GM21576 (cell line): Measurements from ENCODE around the gene ST7.

Experiments used
- ATAC-seq: cut with Tn5 transposase; IDR thresholded peaks from one replicate; pipeline ENCODE4 v1.9.1; 2021; ENCODE audit warnings: mild to moderate bottlenecking, moderate library complexity; ENCODE audit not compliant: unreplicated experiment

Gene ST7

GRCh38 chr7:117051808-117052207, 98.5 kb downstream of the ST7 start:
- ATAC-seq, result no peak

DNA sequence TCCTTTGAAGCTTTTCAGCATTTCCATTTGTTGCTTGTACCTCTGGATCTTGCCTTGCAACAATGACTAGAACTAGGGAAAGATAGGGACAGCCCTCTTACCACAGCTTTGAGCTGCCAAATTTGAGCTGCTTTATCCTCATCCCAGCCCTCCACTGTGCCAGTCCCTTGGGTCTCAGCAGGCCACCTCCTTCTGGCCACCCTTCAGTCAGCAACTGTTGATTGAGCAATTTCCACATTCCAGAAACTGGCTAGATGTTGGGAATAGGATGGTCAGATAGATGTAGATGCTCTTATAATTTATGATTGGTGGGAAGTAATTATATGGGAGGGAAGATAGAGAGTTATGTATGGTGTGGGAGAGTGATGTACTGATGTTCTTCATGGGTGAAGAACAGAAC, 100.1 kb downstream of the ST7 start:
- ATAC-seq, result no peak

DNA sequence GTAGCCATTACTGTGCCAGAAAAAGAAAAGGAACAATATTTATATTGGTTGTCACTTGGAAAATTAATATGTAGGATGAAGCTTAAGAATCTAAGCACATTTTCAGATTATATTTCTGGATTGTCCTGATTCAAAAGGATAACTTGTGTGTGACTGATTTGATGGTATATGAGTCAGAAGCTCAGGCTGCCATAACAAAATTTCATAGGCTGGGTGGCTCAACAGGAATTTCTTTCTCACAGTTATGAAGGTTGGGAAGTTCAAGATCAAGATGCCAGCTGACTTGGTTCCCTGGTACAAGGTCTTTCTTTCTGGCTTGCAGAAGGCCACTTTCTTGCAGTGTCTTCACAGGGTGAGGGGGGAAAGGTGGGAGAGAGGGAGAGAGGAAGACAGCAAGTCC, 108.5 kb downstream of the ST7 start:
- ATAC-seq, result no peak

DNA sequence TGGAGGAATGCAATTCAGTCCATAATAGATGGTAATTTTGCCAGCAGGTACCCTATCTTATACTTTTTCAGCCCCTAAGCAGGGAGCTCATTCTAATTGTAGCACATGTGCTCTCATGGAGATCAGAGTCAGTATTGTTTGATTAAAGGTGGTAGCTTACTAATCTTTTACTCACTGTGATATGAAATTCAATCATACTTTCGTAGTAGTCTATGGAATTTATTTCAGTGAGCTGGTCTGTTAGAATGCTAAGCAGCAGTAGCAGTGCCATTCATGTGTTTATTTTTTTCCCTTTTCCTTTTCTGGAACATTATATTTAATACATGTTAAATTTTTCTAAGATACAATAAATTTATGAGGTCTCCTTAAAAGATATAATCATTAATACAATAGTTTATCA, 109.0 kb downstream of the ST7 start:
- no peak for ATAC-seq

GRCh38 chr7:117064688-117065087, 111.4 kb downstream of the ST7 start:
- no peak for ATAC-seq

DNA sequence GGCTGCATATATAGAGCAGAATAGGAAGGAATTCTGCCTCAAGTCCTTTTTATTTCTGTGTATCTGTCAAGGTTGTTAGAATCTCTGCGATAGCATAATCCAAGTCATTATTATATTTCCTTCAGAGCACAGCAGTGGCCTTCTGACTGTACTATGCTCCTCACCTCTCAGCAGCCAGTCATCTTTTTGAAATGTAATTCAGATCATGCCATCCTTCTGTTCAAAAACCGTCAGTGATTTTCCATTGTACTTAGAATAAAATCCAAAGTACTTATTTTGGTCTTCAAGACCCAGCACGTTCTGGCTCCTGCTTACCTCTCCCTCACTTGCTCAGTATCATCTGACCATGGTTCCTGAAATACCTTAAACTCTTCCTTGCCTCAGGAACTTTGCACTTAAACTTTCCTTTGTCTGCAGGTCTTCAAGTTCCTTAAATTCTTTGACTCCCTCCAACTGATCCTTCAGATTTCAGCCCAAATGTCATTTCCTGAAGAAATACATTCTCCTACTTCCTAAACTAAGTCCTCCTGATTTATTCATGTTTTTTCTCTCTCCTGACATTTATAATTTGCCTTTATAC, 112.4 kb downstream of the ST7 start:
- no peak for ATAC-seq

GRCh38 chr7:117066668-117067067, 113.4 kb downstream of the ST7 start:
- peak; percentile 67 for ATAC-seq

DNA sequence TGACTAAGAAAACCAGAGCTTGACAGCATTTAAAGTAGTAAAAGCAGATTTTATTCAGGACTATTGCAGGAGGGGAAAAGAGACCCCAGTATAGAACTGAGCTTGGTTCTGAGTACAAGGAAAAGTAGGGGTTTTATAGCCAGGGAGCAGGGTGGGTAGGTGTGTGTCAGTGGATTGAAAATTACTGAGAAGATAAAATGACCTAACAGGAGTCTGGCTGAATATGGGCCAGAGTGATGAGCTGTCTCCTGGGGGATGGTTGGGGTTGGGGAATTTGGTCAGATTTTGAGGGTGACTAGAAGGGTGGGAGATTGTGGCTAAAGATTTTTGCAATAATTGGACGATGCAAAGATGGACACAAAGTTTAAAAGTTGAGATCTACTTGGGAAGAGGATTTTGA, 114.0 kb downstream of the ST7 start:
- ATAC-seq, result no peak

GRCh38 chr7:117068511-117069145, 115.3 kb downstream of the ST7 start:
- ATAC-seq, result no peak

DNA sequence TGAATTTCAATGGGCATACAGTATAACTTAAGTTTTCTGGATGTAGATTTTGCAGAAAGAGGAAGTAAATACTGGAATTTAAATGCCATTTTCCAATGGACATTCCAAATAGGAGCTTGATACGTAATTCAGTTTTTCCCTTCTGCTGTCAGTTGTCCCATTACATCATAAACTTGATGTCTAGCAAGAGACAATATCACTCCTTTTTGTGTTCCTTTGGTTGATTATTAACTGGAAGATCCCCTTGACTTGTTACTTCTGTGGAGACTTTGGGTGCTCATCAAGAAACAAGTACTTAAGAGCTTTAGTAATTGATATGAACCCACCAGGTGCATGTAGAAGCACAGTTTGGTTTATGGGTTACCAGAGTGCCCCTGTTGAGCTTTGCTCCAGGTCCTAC, 116.1 kb downstream of the ST7 start:
- ATAC-seq, result no peak

DNA sequence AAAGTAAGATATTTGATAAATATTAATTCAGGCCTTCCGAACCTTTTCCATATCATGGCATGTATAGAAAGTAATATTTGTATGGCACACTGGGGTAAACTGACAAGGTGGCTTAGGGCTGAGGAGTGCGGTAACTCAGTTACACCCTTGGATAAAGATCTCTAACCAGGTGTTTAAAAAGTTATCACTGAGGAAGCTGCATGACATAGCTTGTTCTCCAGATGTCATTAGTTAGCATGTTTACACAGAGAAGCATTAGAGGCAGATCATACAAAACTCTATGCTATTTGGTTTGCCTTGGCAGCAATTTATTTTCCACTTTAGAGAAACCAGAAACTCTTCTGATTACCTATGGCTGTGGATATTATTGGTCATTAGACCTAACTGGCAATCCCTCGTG, 118.2 kb downstream of the ST7 start:
- no peak for ATAC-seq

GRCh38 chr7:117072620-117073118, 119.4 kb downstream of the ST7 start:
- ATAC-seq, result no peak

GRCh38 chr7:117074378-117074777, 121.1 kb downstream of the ST7 start:
- no peak for ATAC-seq

GRCh38 chr7:117075934-117076333, 122.6 kb downstream of the ST7 start:
- ATAC-seq, result no peak

DNA sequence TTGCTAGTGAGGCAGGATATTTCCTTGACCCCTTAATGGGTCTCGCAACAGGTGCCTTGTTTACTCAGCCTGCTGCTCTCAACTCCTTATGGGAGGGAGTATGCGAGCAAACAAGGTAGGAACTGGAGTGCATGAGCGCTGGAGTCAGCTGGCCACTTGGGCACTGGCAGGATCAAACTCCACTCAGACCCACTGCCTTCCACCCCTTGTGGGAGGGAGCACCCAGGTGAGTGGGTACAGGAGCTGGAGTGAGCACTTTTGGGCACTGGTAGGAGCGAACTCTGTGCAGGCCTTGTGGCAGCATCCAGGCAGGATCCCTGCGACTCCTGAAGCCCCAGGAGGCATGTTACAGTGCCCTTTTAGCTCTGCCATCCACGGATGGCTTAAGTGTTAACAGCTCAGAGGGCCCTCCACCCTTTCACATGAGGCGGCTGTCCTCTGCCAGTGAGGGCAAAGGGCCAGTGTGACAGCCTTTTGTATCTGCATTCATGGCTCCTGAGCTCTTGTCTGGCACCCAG, 123.2 kb downstream of the ST7 start:
- ATAC-seq, result no peak

- no peak for ATAC-seq
Observed at GRCh38 chr7:117077658-117078057, 124.4 kb downstream of the ST7 start.

DNA sequence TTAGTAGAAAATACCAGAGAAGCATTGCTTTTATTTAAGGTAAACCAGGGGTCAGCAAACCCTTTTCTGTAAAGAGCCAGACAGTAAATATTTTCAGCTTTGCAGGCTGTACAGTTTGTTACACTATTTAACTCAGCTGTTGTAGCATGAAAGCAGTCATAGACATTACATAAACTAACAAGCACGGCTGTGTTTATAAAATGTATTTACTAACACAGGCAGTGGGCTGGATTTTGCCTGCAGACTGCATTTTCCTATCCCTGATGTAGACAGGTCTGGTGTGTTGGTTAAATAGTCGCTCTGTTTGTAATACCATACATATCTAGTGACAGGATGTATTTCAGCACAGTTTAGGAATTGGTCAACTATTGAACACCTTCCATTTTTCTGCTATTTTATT, 129.3 kb downstream of the ST7 start:
- ATAC-seq, result no peak

DNA sequence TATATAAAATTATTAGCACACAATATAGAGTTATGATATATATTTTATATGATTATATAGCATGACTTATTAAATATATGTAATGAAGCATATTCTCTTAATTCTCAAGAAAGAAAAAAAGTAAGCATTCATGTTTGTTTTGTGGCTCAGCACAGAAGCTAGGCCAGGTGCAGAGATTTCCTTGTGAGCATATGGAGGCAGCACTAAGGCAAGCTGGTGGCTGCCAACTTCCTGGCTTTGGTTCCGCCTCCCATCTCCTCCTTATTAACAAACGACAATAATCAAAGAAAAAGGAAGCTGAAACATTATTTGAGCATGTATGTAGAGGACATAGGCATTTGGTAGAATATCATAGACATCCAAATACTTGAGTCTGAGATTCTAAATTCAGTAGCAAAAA, 130.3 kb downstream of the ST7 start:
- ATAC-seq, result no peak

DNA sequence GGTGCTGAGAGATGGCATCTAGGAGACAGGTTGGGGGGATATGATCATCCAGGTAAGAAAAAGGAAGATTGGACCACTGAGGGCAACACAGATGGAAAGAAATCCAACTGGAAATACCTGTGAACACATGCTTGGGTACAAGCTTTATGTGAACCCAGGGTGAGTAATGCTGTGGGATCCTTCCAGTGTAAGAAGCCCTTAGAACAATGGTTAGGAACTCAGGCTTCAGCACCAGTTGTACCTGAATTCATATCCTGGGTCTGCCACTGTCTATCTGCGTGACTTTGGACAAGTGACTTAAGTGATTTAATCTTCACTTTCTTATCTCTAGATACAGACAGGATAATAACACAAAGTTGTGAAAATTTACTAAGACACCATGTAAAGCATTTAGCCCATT, 131.0 kb downstream of the ST7 start:
- ATAC-seq, result no peak

DNA sequence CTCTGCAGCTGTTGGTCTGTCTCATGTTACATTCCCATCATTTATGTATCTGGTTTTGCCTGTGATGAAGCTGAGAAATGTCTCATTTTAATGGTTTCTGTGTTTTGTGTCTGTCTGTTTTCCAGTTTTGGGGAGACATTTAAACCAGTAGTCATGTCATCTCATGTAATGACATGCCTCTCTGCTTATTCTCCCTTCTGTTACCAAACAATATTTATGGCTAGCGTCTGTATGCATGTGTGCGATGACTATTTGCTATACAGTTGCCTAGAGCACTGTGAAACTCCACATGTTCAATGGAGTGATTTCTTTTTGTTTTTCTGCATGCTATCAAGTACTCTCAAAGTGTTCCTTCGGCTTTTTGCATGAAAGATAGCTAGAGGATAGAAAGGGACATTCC, 132.0 kb downstream of the ST7 start:
- no peak for ATAC-seq

DNA sequence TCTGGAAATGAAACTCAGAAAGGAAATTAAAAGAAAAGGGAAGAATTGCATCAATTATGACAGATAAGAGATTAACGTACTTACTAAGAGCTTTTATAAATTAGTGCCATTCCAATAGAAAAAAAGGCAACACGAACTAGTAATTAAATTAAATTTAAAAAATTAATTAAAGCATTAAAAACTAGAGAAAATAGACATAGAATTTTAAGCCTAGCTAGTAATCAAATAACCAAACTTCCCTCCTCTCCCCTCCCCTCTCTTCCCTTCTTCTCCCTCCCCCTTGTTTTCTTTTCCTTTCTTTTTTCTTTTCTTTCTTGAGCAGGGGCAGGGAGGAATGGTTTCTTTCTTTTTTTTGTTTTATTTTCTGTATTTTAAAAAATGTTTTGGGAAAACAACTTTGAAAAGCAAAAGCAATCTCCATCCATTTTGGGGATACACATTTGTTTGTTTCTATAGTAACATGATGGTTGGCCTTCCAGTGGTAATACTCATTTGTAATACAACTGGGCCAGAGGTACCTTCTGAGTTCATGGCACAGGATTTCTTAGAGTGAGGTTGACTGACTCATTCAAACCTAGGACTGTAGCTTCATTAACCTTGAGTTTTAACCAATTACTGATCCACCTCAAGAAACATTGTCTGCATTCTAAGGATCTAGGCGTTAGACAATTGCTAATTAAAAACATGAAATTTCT, 132.6 kb downstream of the ST7 start:
- ATAC-seq, result no peak

- no peak for ATAC-seq
Observed at GRCh38 chr7:117086788-117087187, 133.5 kb downstream of the ST7 start.
